Esophagus (tissue), 2 donors: ENCODE measurements around the gene UROS. TPM values are rescaled to one million over a fixed set of nuclear protein-coding genes. Genes with fewer than 3 reads are reported as not detected.

Experiments
- H3K27ac ChIP-seq, 2 donors: one replicate each; pipeline ENCODE4 v1.5.1; 2013; ENCODE audit warnings: low read depth in 2 of 2, mild to moderate bottlenecking in 2 of 2, inconsistent platforms in 1 of 2, low read length in 1 of 2, moderate library complexity in 1 of 2
- H3K27me3 ChIP-seq, 2 donors: one replicate each; pipeline ENCODE4 v1.6.1; 2013; ENCODE audit warnings: low read length in 2 of 2, control low read depth in 1 of 2, mild to moderate bottlenecking in 1 of 2; ENCODE audit not compliant: insufficient read depth in 2 of 2, control insufficient read depth in 1 of 2
- H3K36me3 ChIP-seq, 2 donors: one replicate each; pipeline ENCODE4 v1.6.1; 2013; ENCODE audit warnings: low read length in 1 of 2; ENCODE audit not compliant: control insufficient read depth in 2 of 2, insufficient read depth in 2 of 2
- H3K4me1 ChIP-seq, 2 donors: one replicate each; pipeline ENCODE4 v1.6.1; 2013; ENCODE audit warnings: low read length in 1 of 2; ENCODE audit not compliant: control insufficient read depth in 2 of 2, insufficient read depth in 2 of 2
- H3K4me3 ChIP-seq, 2 donors: one replicate each; pipeline ENCODE4 v1.5.1; 2013; ENCODE audit warnings: low read length in 2 of 2, mild to moderate bottlenecking in 2 of 2, low read depth in 1 of 2, moderate library complexity in 1 of 2
- H3K9me3 ChIP-seq, 2 donors: one replicate each; pipeline ENCODE4 v1.6.1; 2013; ENCODE audit warnings: mild to moderate bottlenecking in 2 of 2, low read depth in 1 of 2, low read length in 1 of 2, moderate library complexity in 1 of 2; ENCODE audit not compliant: control insufficient read depth in 2 of 2, insufficient read depth in 1 of 2
- WGBS, 2 donors: extraction: QIAGEN DNeasy Blood & Tissue Kit; methylation state at CpG; one replicate each; pipeline ENCODE4 v1.1.7; 2013; 5-methylcytosine and 5-hydroxymethylcytosine counted together
- polyA plus RNA-seq, 2 donors: library from polyadenylated mRNA; stranded (reverse); fragments of 200-250 nt; gene quantifications; one replicate each; pipeline ENCODE4 v1.2.3, GENCODE V29; 2013
- donor health status: healthy with polysubstance abuse.
- donor health status: Bipolar disorder and iron deficiency.

The UROS gene
- polyA plus RNA-seq, 2 donors: 16.8 to 23.6 TPM

DNA sequence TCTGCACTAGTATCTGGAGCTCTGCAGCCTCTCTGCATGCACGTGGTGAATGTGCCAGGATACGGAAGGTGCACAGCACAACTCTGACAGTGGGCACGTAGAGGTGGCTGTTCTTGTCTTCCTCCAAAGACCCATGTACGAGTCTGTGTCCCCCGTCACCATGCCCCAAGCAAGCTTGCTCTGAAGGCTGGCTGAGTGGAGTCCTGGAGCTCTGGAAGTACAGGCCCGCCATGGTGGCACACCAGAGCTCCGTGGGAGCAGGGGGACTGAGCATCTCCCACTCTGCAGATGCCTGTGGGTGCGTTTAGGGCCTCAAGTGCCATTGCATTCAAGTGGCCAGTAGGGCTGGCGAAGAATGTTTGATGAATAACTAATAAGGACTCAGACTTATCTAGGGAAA, 17.3 kb upstream of the UROS start:
- H3K9me3 ChIP-seq: no peaks in the 10 kb centered on the region
- H3K27me3 ChIP-seq: no peaks in the 10 kb centered on the region
- peaks cover 15 to 27% of the 10 kb centered on the region in 2 donors for H3K36me3 ChIP-seq
- H3K4me3 ChIP-seq: no peak overlapping the region
- H3K4me1 ChIP-seq: no peaks in the 10 kb centered on the region
- 94% methylated on average over 9 of the region's 9 CpGs for WGBS, 2 donors
- H3K27ac ChIP-seq: no peak overlapping the region

DNA sequence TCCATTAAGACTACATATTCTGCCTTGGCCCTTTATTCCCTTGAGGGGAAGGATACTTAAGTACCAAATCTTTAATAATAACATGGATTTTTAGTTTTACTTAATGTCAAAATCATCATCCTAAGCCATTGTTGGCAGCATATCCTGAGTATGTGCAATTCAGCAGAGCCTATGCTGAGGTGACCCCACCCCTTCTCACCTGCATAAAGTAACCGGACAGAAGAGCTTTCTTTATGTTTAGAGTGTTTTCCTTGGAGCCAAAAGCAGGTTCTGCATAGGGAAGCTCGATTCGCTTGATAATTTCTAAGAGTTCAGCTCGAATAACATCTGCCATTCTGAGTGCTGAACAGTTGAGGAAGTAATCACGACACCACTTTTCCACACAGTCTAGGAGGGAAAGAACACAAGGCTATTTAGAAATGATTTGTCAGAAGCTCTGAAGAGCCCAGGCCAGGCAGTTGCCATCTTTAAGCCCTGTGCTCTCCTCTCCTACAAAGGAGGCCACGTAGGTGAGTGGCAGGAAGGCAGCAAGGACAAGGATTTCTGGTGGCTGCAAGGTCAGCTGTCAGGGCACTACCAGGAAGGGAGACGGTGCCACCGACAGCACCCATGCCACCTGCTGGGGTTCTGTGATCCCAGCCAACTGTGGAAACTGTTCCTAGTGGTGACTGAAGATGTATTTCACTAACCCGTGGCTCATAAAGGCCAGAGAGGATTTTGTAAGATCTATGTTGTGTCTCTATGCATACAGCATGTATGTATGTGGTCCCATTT, 15.9 kb upstream of the UROS start:
- H3K27me3 ChIP-seq: no peaks in the 10 kb centered on the region
- H3K36me3 ChIP-seq: peaks cover 17 to 28% of the 10 kb centered on the region in 2 donors
- H3K9me3 ChIP-seq: no peaks in the 10 kb centered on the region
- no peak overlapping the region for H3K27ac ChIP-seq
- 83 to 88% methylated on average over 9 of the region's 9 CpGs for WGBS, 2 donors
- no peaks in the 10 kb centered on the region for H3K4me1 ChIP-seq
- no peak overlapping the region for H3K4me3 ChIP-seq

DNA sequence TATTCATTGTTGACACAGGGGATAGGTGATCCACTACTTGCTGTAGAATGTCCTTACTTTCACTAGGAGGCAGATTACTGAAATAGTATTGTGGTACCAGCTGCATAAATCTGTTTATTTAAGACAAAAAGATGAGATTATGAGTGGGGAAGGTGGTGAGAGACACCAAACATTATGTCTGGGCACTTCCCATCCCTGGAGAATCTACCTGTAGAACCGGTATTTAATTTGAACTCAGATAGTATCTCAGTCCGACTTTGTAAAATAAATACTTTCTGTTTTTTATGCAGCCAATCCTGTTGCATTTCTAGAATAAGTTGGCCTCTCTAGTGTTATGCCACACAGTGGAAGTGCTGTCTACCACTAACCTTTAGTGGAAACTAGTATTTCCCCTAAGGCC, 13.7 kb upstream of the UROS start:
- Histone ChIP-seq H3K27ac (no peak overlapping the region), H3K36me3 (peaks cover 24 to 25% of the 10 kb centered on the region in 2 donors), H3K9me3 (no peaks in the 10 kb centered on the region), H3K4me1 (no peaks in the 10 kb centered on the region), H3K27me3 (no peaks in the 10 kb centered on the region), H3K4me3 (no peak overlapping the region)
- 63 to 72% methylated on average over 2 of the region's 2 CpGs for WGBS, 2 donors

DNA sequence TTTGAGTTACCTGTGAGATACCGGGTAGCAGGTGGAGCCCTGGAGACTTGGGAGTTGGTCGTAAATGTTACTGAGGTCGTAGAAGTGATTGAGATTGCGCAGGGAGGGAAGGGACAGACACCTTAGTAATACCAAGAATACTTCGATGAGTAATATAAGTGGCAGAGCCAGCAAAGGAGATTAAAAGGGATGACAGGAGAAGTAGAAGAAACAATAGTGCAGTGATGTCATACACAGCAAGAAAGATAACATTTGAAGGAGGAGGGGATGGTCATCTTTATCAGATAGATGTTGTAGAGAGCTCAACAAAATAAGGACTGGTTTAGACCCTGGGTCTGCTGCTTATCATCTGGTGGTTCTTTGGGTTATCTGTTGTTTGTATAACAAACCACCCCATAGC, 5.3 kb upstream of the UROS start:
- peaks cover 7 to 17% of the 10 kb centered on the region in 2 donors for H3K36me3 ChIP-seq
- H3K27ac ChIP-seq: no peak overlapping the region
- no peaks in the 10 kb centered on the region for H3K27me3 ChIP-seq
- H3K4me3 ChIP-seq: no peak overlapping the region
- no peaks in the 10 kb centered on the region for H3K9me3 ChIP-seq
- 89 to 94% methylated on average over 5 of the region's 5 CpGs for WGBS, 2 donors
- no peaks in the 10 kb centered on the region for H3K4me1 ChIP-seq

DNA sequence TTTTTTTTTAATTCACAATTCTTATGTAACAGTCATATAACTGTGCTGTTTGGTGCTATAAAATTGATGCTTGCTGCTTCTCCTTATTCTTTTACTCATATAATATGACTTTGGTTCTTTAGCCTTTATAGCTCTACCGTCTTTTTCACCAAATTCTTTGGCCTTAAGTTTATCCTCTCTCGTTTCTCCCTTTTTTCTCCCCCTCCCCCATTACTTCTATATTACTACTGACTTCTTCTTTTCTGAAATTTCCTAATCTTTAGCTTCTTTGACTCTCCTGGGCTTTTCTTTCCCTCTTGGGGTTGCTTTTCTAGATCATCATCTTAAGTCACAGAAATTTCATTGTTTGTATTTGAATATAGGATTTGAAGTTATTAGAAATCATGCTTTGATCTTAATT, 4.1 kb upstream of the UROS start:
- Histone ChIP-seq H3K9me3 (no peaks in the 10 kb centered on the region), H3K27me3 (no peaks in the 10 kb centered on the region), H3K27ac (no peak overlapping the region), H3K36me3 (peaks cover 4 to 14% of the 10 kb centered on the region in 2 donors), H3K4me1 (no peaks in the 10 kb centered on the region), H3K4me3 (no peak overlapping the region)
- WGBS, 2 donors: 81 to 87% methylated on average over 2 of the region's 2 CpGs

DNA sequence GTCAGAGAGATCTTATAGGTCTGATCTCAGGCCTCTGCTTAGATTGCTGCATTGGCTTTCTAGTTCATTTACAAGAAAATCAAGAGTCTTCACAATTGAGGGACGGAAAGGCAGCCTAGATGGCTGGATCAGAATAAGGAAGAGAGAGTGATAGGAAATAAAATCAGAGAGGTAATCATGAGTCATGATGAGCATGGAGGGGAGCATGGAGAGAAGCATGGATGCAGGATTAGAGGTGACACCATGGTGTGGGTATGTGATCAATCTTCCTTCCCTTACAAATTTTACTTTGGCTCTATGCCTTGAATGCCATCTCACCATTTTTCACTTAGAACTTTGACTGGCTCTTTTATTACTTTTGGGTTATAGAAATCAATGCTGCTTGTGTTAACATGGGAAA, 1.7 kb upstream of the UROS start:
- H3K36me3 ChIP-seq: peaks cover 1 to 9% of the 10 kb centered on the region in 2 donors
- 76% methylated on average over 1 of the region's 1 CpG for WGBS, 2 donors
- H3K27ac ChIP-seq: no peak overlapping the region
- H3K4me3 ChIP-seq: peak overlapping the region in 1 of 2 donors; percentile 95
- no peaks in the 10 kb centered on the region for H3K4me1 ChIP-seq
- no peaks in the 10 kb centered on the region for H3K27me3 ChIP-seq
- no peaks in the 10 kb centered on the region for H3K9me3 ChIP-seq

DNA sequence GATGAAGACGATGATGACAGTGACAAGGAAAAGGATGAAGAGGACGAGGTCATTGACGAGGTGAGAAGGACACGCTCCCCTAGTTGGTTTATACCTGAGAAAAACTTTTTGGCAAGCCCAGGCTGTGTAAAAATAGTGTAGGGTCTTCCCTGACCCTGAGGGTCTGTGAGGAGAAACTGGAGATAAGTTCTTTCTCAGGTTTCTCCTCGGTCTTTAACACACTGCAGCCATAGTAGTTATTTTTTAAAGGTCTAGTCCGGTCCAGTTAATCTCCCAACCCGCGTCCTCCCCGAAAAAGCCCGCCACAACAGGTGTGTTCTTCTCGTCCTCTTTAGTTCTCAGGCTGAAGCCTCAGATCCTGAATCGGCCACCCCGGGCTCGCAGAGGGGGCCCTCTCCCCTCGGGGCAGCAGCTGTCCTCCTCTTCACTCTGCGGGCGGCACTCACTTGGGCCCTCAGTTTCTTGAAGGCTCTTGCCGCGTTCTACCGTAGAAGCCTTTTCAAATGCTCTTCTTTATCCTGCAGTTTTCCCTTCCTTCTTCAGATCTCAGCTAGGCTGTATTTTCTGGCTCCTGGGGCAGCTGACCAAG, 699 bp upstream of the UROS start:
- peak overlapping the region; percentile 94 to 95 for H3K4me3 ChIP-seq
- 0% methylated on average over 20 of the region's 20 CpGs for WGBS, 2 donors
- H3K4me1 ChIP-seq: no peaks in the 10 kb centered on the region
- H3K36me3 ChIP-seq: peaks cover 0 to 6% of the 10 kb centered on the region in 2 donors
- no peaks in the 10 kb centered on the region for H3K27me3 ChIP-seq
- peak overlapping the region; percentile 62 to 96 for H3K27ac ChIP-seq
- no peaks in the 10 kb centered on the region for H3K9me3 ChIP-seq

DNA sequence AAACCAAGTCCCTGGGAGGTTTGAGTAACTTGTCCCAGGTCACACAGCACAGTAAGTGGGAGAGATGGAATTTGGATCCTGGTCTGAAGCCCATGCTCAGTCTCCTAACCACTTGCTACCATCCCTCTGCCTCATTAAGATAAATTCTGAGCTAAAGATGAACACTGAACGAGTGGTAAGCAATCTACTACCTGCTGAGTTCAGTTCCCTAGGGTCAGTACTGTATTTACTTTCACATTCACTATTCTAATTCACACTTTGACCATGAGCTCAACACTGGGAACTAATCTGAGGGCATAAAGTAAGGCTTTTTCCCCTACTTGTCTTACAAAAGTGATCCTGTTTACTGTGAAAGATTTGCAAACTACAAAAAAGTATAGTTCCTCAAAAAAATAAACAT, 2.4 kb downstream of the UROS start:
- Histone ChIP-seq H3K36me3 (peaks cover 0 to under 1% of the 10 kb centered on the region in 2 donors), H3K9me3 (no peaks in the 10 kb centered on the region), H3K4me1 (no peaks in the 10 kb centered on the region), H3K27ac (no peak overlapping the region), H3K27me3 (no peaks in the 10 kb centered on the region), H3K4me3 (no peak overlapping the region)
- 57 to 60% methylated on average over 1 of the region's 1 CpG for WGBS, 2 donors

DNA sequence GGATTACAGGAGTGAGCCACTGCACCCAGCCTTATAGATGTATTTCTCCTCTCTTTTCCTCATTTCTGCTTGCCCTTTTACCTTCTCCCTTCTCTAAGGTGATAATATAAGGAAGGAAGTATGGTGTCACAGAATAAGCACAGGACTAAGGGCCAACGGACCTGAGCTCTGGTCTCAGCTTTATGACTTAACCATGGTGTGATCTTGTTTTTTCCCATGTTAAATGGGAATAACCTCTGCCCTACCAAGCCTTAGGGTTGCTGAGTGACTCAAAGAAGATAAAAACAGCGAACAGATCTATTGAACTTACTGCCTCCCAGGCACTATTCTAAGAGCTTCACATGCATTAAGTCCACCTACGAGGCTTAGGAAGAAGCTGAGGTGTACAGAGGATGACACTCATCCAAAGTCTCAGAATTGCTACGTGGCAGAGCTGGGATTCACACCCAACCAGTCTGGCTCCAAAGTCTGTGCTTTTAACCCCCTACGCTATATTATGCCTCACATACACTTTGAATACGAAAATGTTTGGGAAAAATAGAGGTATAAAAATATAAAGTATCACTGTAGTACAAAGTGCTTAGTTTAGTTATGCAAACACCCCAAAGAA, 5.6 kb downstream of the UROS start:
- WGBS, 2 donors: 86 to 91% methylated on average over 6 of the region's 6 CpGs
- Histone ChIP-seq H3K36me3 (peaks cover 6 to 7% of the 10 kb centered on the region in 2 donors), H3K27me3 (no peaks in the 10 kb centered on the region), H3K9me3 (no peaks in the 10 kb centered on the region), H3K4me3 (no peak overlapping the region), H3K27ac (no peak overlapping the region), H3K4me1 (no peaks in the 10 kb centered on the region)
